HEK293T (cell line): ENCODE measurements around the gene KCNJ2.

Experiments used
- CTCF ChIA-PET: fragments of 350-600 bp; formaldehyde crosslinking; extraction: SDS; loops from one replicate; lab custom pipeline; 2021; ENCODE audit warnings: antibody characterized with exemption, inconsistent platforms; lab: Yijun Ruan, JAX
- POLR2A ChIA-PET: fragments of 350-600 bp; formaldehyde crosslinking; extraction: SDS; loops from one replicate; lab custom pipeline; 2020; ENCODE audit warnings: antibody characterized with exemption, inconsistent platforms; lab: Yijun Ruan, JAX
- DNase-seq: peaks from one replicate; pipeline ENCODE4 v3.0.0; 2012; ENCODE audit warnings: mixed read lengths; ENCODE audit errors: extremely low spot score
- ARNT ChIP-seq: fragments of 450-650 bp; IDR thresholded peaks from 2 replicates; pipeline ENCODE4 v1.6.1; 2017; ENCODE audit warnings: mild to moderate bottlenecking
- BHLHE40 ChIP-seq: fragments of 450-650 bp; IDR thresholded peaks from 2 replicates; pipeline ENCODE4 v1.6.1; 2016; ENCODE audit warnings: mild to moderate bottlenecking, moderate library complexity, borderline replicate concordance
- CTBP1 ChIP-seq: fragments of 450-650 bp; IDR thresholded peaks from 2 replicates; pipeline ENCODE4 v1.6.1; 2016; ENCODE audit warnings: borderline replicate concordance
- ELF4 ChIP-seq: fragments of 450-650 bp; IDR thresholded peaks from 2 replicates; pipeline ENCODE4 v1.6.1; 2017; ENCODE audit warnings: antibody characterized with exemption
- FOXA1 ChIP-seq: fragments of 450-650 bp; IDR thresholded peaks from 2 replicates; pipeline ENCODE4 v1.6.1; 2016; ENCODE audit warnings: mild to moderate bottlenecking
- FOXK2 ChIP-seq: fragments of 450-650 bp; IDR thresholded peaks from 2 replicates; pipeline ENCODE4 v1.6.1; 2016; ENCODE audit warnings: mild to moderate bottlenecking
- FOXM1 ChIP-seq: fragments of 450-650 bp; IDR thresholded peaks from 2 replicates; pipeline ENCODE4 v1.6.1; 2017; ENCODE audit warnings: mild to moderate bottlenecking, borderline replicate concordance
- HDGF ChIP-seq: fragments of 450-650 bp; IDR thresholded peaks from 2 replicates; pipeline ENCODE4 v1.6.1; 2017; ENCODE audit warnings: antibody characterized with exemption, borderline replicate concordance
- L3MBTL2 ChIP-seq: fragments of 450-650 bp; conservative IDR thresholded peaks from 2 replicates; pipeline ENCODE4 v1.6.1; 2016; ENCODE audit warnings: mild to moderate bottlenecking
- LEF1 ChIP-seq: fragments of 450-650 bp; IDR thresholded peaks from 2 replicates; pipeline ENCODE4 v1.6.1; 2017; ENCODE audit warnings: mild to moderate bottlenecking, borderline replicate concordance
- NFRKB ChIP-seq: fragments of 450-650 bp; IDR thresholded peaks from 2 replicates; pipeline ENCODE4 v1.6.1; 2016; ENCODE audit warnings: mild to moderate bottlenecking, moderate library complexity
- PKNOX1 ChIP-seq: fragments of 450-650 bp; IDR thresholded peaks from 2 replicates; pipeline ENCODE4 v1.6.1; 2016
- SP1 ChIP-seq: fragments of 450-650 bp; IDR thresholded peaks from 2 replicates; pipeline ENCODE4 v1.6.1; 2017
- SUZ12 ChIP-seq: fragments of 450-650 bp; IDR thresholded peaks from 2 replicates; pipeline ENCODE4 v1.6.1; 2016; ENCODE audit warnings: mild to moderate bottlenecking
- TARDBP ChIP-seq: fragments of 450-650 bp; IDR thresholded peaks from 2 replicates; pipeline ENCODE4 v1.6.1; 2016
- ZNF384 ChIP-seq: fragments of 450-650 bp; IDR thresholded peaks from 2 replicates; pipeline ENCODE4 v1.6.1; 2016

KCNJ2 gene

GRCh38 chr17:70124723-70125122 lies 44.6 kb upstream of the KCNJ2 start:
- ChIA-PET CTCF (interaction anchor here (0.6 kb wide), 1 partner anchor 663 kb away, joined by 3 read pairs; no protein-coding TSS in a partner anchor), POLR2A (no interaction called here)
- TF ChIP-seq ZNF384 (no peak), NFRKB (no peak), LEF1 (no peak), CTBP1 (no peak), ARNT (no peak), FOXA1 (no peak), L3MBTL2 (no peak), PKNOX1 (no peak), FOXK2 (no peak), ELF4 (no peak), SUZ12 (no peak), SP1 (no peak)
- DNase-seq: no peak

- ChIA-PET POLR2A (no interaction called here), CTCF (no interaction called here)
- no peak for DNase-seq
- TF ChIP-seq FOXM1: no peak
- TF ChIP-seq L3MBTL2: no peak
- no peak for TF ChIP-seq CTBP1
- no peak for TF ChIP-seq NFRKB
- TF ChIP-seq BHLHE40: no peak
- no peak for TF ChIP-seq ELF4
- TF ChIP-seq ARNT: no peak
- TF ChIP-seq SP1: no peak
- TF ChIP-seq LEF1: no peak
- TF ChIP-seq ZNF384: no peak
- TF ChIP-seq FOXA1: no peak
- no peak for TF ChIP-seq PKNOX1
- no peak for TF ChIP-seq SUZ12
- no peak for TF ChIP-seq HDGF
- no peak for TF ChIP-seq FOXK2
- TF ChIP-seq TARDBP: no peak
Observed at GRCh38 chr17:70127221-70127873, 42.0 kb upstream of the KCNJ2 start.

GRCh38 chr17:70128727-70129238 lies 40.5 kb upstream of the KCNJ2 start:
- POLR2A ChIA-PET: no interaction called here
- TF ChIP-seq SUZ12 (no peak), BHLHE40 (no peak), CTBP1 (no peak), ARNT (no peak), TARDBP (no peak), FOXM1 (no peak), PKNOX1 (no peak), ZNF384 (no peak), SP1 (no peak), NFRKB (no peak), ELF4 (no peak), LEF1 (no peak), HDGF (no peak)
- no peak for DNase-seq
- CTCF ChIA-PET: no interaction called here

DNA sequence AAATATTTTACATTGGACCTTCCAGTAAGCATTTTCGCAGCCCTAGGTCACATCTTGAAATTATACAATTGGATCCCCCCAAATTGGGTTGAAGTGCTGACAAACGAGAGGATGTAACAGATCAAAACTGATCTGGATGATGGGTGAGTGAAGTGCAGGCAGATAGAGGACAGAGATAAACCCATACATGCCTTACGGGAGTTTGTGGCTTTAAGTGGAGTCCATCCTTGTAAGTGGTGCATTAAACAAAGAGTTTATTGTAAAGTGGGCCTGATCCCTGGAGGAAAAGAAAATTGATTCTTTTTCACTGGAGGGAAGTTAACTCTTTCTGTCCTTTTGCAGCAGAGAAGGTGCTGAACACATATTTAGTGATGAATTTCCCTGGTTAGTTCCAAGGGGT lies 39.0 kb upstream of the KCNJ2 start:
- POLR2A ChIA-PET: no interaction called here
- CTCF ChIA-PET: no interaction called here
- no peak for DNase-seq
- TF ChIP-seq FOXA1: no peak
- TF ChIP-seq TARDBP: no peak
- no peak for TF ChIP-seq FOXK2
- no peak for TF ChIP-seq SP1
- no peak for TF ChIP-seq ARNT
- no peak for TF ChIP-seq BHLHE40
- no peak for TF ChIP-seq PKNOX1
- no peak for TF ChIP-seq ZNF384
- TF ChIP-seq NFRKB: no peak
- TF ChIP-seq HDGF: no peak
- no peak for TF ChIP-seq FOXM1
- TF ChIP-seq LEF1: no peak

GRCh38 chr17:70132505-70132904 lies 36.8 kb upstream of the KCNJ2 start:
- CTCF ChIA-PET: no interaction called here
- no peak for DNase-seq
- TF ChIP-seq FOXA1 (no peak), ARNT (no peak), BHLHE40 (no peak), FOXK2 (no peak), SP1 (no peak), CTBP1 (no peak), NFRKB (no peak), SUZ12 (no peak), L3MBTL2 (no peak), FOXM1 (no peak), ZNF384 (no peak), LEF1 (no peak), HDGF (no peak), ELF4 (no peak), PKNOX1 (no peak), TARDBP (no peak)
- POLR2A ChIA-PET: no interaction called here
